AG09319 (cell line): ENCODE results near the gene TUBA4B.
A peak's percentile ranks its signal among the peaks of the same experiment; 100 is the strongest.

ENCODE experiments used
- DNase-seq: peaks from one replicate; pipeline ENCODE4 v3.0.0-alpha.2; 2010; ENCODE audit warnings: low read depth; ENCODE audit errors: extremely low read depth
- CTCF ChIP-seq: IDR thresholded peaks from 2 replicates; pipeline ENCODE4 v1.5.1; 2011; ENCODE audit warnings: low read depth, mild to moderate bottlenecking, inconsistent platforms, low read length, moderate library complexity

The TUBA4B gene

GRCh38 chr2:219291394-219291793 is 38.4 kb downstream of the TUBA4B start:
- no peak for DNase-seq
- no peak for TF ChIP-seq CTCF

DNA sequence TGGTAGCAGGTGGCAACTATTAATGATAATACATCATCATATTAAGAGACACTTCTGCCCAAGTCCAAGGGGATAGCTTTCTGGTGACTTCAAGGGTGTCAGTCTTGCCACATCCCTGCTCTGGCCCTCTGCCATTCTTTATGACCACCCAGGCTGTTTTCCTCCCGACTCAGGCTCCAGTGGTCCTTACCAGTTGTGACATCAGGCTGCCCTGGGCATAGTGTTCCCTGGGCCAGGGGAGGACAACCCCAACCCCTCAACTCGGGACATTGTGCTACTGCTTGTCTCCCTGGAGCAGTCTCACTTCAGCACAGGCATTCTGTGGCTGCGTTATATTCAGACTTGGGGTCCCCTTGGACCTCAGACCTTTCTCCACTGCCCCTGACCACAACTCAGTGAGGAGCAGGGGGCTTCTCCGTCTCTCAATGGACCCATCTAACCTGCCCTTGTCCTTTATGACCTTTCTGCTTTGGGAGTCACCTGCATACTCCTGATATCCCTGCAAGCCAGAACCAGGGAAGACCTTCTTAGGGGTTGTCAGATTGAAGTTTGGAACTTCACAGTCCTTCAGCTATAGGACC is 39.0 kb downstream of the TUBA4B start:
- DNase-seq, result no peak
- TF ChIP-seq CTCF, result no peak

GRCh38 chr2:219292616-219293015 is 39.6 kb downstream of the TUBA4B start:
- DNase-seq, result no peak
- TF ChIP-seq CTCF, result no peak

- TF ChIP-seq CTCF, result no peak
- no peak for DNase-seq
These were observed 40.7 kb downstream of the TUBA4B start for GRCh38 chr2:219293736-219294231.

GRCh38 chr2:219294356-219295351 is 41.6 kb downstream of the TUBA4B start:
- peak; percentile 41 for DNase-seq
- TF ChIP-seq CTCF, result peak; percentile 75

DNA sequence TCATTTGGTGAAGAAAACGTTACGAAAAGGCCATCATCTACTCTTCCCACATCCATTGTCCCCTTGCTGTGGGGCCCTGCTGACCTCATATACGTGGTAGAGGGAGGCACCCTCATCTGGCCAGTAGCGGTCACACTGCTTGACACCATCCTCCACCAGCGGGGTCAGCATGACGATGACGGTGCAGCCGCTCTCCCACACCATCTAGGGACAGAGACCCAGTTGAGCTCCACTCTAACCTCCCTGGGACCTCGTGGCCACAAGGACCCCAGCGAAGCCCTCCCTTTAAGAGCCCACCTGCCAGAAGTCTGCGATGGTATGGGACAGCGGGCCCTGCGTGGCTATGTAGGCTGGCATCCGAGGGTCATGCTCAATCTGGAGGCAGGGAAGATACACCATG is 43.1 kb downstream of the TUBA4B start:
- TF ChIP-seq CTCF, result no peak
- no peak for DNase-seq
